Renal pelvis (tissue), 4 donors: ENCODE results near the gene REPIN1. TPM values are rescaled to one million over a fixed set of nuclear protein-coding genes. Genes with fewer than 3 reads are reported as not detected.

Experiments used
- DNase-seq: peaks from one replicate; pipeline ENCODE4 v3.0.0-alpha.2; 2013
- polyA plus RNA-seq, 3 donors: library from polyadenylated mRNA; unstranded; fragments of 120-200 nt; gene quantifications; one replicate each; pipeline ENCODE4 v1.2.1, GENCODE V29; 2013; ENCODE audit not compliant: insufficient read length in 3 of 3

The REPIN1 gene
- polyA plus RNA-seq, 3 donors, result 97.8 to 123 (median 119) TPM

- no peak for DNase-seq
Observed at GRCh38 chr7:150330211-150330885, 38.3 kb upstream of the REPIN1 start.

GRCh38 chr7:150332852-150333635 lies 35.6 kb upstream of the REPIN1 start:
- DNase-seq, result no peak

GRCh38 chr7:150333659-150334058 lies 35.0 kb upstream of the REPIN1 start:
- DNase-seq, result no peak

- DNase-seq, result no peak
Observed at GRCh38 chr7:150334108-150334507, 34.5 kb upstream of the REPIN1 start.

GRCh38 chr7:150335108-150335773 lies 33.4 kb upstream of the REPIN1 start:
- DNase-seq, result no peak

- DNase-seq, result no peak
Observed at GRCh38 chr7:150335774-150336112, 32.9 kb upstream of the REPIN1 start.

GRCh38 chr7:150336746-150337145 lies 31.9 kb upstream of the REPIN1 start:
- DNase-seq, result no peak

- DNase-seq, result no peak
Observed at GRCh38 chr7:150337179-150337578, 31.4 kb upstream of the REPIN1 start.

GRCh38 chr7:150337659-150338081 lies 31.0 kb upstream of the REPIN1 start:
- no peak for DNase-seq

GRCh38 chr7:150338166-150338829 lies 30.3 kb upstream of the REPIN1 start:
- no peak for DNase-seq

- DNase-seq, result no peak
Observed at GRCh38 chr7:150339409-150339809, 29.2 kb upstream of the REPIN1 start.

- no peak for DNase-seq
Observed at GRCh38 chr7:150340024-150340749, 28.4 kb upstream of the REPIN1 start.

GRCh38 chr7:150340875-150341262 lies 27.8 kb upstream of the REPIN1 start:
- no peak for DNase-seq

- no peak for DNase-seq
Observed at GRCh38 chr7:150341263-150342120, 27.1 kb upstream of the REPIN1 start, which contains the start of gene RARRES2. RARRES2 (minus strand) TSS chr7:150341629; CDS start chr7:150340609, 1,020 bp downstream.

GRCh38 chr7:150342121-150342408 lies 26.6 kb upstream of the REPIN1 start:
- no peak for DNase-seq

GRCh38 chr7:150343225-150343624 lies 25.4 kb upstream of the REPIN1 start:
- DNase-seq, result no peak

- no peak for DNase-seq
Observed at GRCh38 chr7:150344299-150344698, 24.3 kb upstream of the REPIN1 start.

GRCh38 chr7:150345012-150345411 lies 23.6 kb upstream of the REPIN1 start:
- DNase-seq, result no peak

GRCh38 chr7:150346922-150347321 lies 21.7 kb upstream of the REPIN1 start:
- no peak for DNase-seq

GRCh38 chr7:150351587-150352194 lies 16.9 kb upstream of the REPIN1 start:
- no peak for DNase-seq
